ENCODE results near the gene PSD4.

DNA sequence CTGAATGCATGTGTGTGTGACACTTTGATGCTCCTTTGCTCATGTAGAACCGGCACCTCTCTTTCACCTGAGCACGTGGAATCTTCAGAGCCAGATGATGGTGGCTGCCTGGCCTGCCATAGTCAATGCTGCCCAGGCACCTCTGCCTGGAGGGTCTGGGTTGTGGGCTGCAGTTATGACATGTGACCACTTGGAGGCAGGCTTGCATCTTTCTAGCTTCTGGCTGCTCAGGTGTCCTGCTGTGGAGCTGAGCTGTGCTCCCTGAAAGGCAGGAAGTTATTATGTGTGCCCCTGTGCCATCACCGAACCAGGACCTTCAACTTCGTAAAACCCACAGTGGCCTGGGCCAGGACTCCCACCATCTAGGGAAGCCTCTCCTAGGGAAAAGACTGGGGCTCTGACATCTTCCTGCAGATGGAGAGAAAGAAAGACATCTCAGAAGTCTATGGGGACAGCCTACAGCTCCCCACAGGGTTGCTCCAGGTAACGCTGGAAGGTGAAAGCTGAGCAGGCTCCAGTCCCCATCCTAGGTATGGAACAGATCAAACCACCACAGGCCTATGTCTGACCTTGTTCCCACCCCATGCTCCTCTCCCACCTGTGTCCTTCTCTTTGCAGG, 30.2 kb downstream of the PSD4 start:
- TF ChIP-seq POLR2A (IDR thresholded peaks at IDR 0.05; ENCODE audit: low read length): no peak
- TF ChIP-seq GATA1 (IDR thresholded peaks at IDR 0.05; ENCODE audit: low read depth, low read length): no peak
